IPS DF 6.9 (cell line): Measurements from ENCODE around the gene CPEB3.
"Not testable (repeated sequence)": the region's sequence is repeated elsewhere in the genome, so short reads cannot be mapped to it uniquely, and the experiment has no call there.

Source experiments
- DNase-seq: peaks from one replicate; pipeline ENCODE4 v3.0.0-alpha.2; 2013; ENCODE audit warnings: low read depth, low spot score
- H3K27ac ChIP-seq: one replicate; pipeline ENCODE4 v1.5.1; 2013; ENCODE audit warnings: low read length, control low read depth
- H3K27me3 ChIP-seq: 2 replicates; pipeline ENCODE4 v1.6.1; 2013; ENCODE audit warnings: mild to moderate bottlenecking, low read length; ENCODE audit not compliant: control insufficient read depth, insufficient read depth
- H3K36me3 ChIP-seq: 2 replicates; pipeline ENCODE4 v1.6.1; 2013; ENCODE audit warnings: low read length; ENCODE audit not compliant: control insufficient read depth, insufficient read depth
- H3K4me1 ChIP-seq: 2 replicates; pipeline ENCODE4 v1.6.1; 2013; ENCODE audit warnings: low read length; ENCODE audit not compliant: control insufficient read depth, insufficient read depth
- H3K4me3 ChIP-seq: 2 replicates; pipeline ENCODE4 v1.5.1; 2013; ENCODE audit warnings: mild to moderate bottlenecking, low read length
- H3K9me3 ChIP-seq: 2 replicates; pipeline ENCODE4 v1.6.1; 2013; ENCODE audit warnings: low read length, inconsistent platforms; ENCODE audit not compliant: control insufficient read depth, insufficient read depth
- WGBS: extraction: QIAGEN DNeasy Blood & Tissue Kit; methylation state at CpG from one replicate; pipeline ENCODE4 v1.1.7; 2013; ENCODE audit warnings: mixed read lengths, missing lambda C conversion rate; ENCODE audit not compliant: insufficient read length, insufficient coverage; 5-methylcytosine and 5-hydroxymethylcytosine counted together

CPEB3 gene

GRCh38 chr10:92042541-92042940 lies 248.3 kb downstream of the CPEB3 start:
- WGBS, result no CpG with 5 or more reads among the region's 5 CpGs
- H3K4me3 ChIP-seq, result no peak overlapping the region
- no peak overlapping the region for H3K27ac ChIP-seq
- no peak for DNase-seq
- H3K27me3 ChIP-seq, result no peaks in the 10 kb centered on the region
- no peaks in the 10 kb centered on the region for H3K9me3 ChIP-seq
- H3K4me1 ChIP-seq, result no peaks in the 10 kb centered on the region; the same call in 1 of the 2 replicates
- H3K36me3 ChIP-seq, result no peaks in the 10 kb centered on the region

GRCh38 chr10:92038949-92039348 lies 251.9 kb downstream of the CPEB3 start:
- Histone ChIP-seq H3K27me3 (no peaks in the 10 kb centered on the region), H3K27ac (no peak overlapping the region), H3K36me3 (no peaks in the 10 kb centered on the region), H3K9me3 (no peaks in the 10 kb centered on the region), H3K4me3 (no peak overlapping the region), H3K4me1 (no peaks in the 10 kb centered on the region; the same call in 1 of the 2 replicates)
- no CpG with 5 or more reads among the region's 1 CpG for WGBS
- DNase-seq, result no peak

GRCh38 chr10:92033070-92033469 lies 257.8 kb downstream of the CPEB3 start:
- no CpG with 5 or more reads among the region's 3 CpGs for WGBS

GRCh38 chr10:92031580-92031979 lies 259.3 kb downstream of the CPEB3 start:
- Histone ChIP-seq H3K36me3 (peaks cover 6% of the 10 kb centered on the region; the same call in 1 of the 2 replicates), H3K4me1 (no peaks in the 10 kb centered on the region; the same call in 1 of the 2 replicates), H3K27ac (no peak overlapping the region), H3K27me3 (no peaks in the 10 kb centered on the region), H3K9me3 (no peaks in the 10 kb centered on the region), H3K4me3 (no peak overlapping the region)
- WGBS, result no CpG with 5 or more reads among the region's 3 CpGs
- no peak for DNase-seq

More at GRCh38 chr10:92033070-92033469, 257.8 kb downstream of the CPEB3 start:
- H3K9me3 ChIP-seq, DNase-seq, H3K4me3 ChIP-seq, H3K4me1 ChIP-seq, H3K27me3 ChIP-seq, H3K36me3 ChIP-seq, H3K27ac ChIP-seq: not testable (repeated sequence)

GRCh38 chr10:92027141-92027540 lies 263.7 kb downstream of the CPEB3 start:
- Histone ChIP-seq H3K9me3 (no peaks in the 10 kb centered on the region), H3K4me3 (no peak overlapping the region), H3K36me3 (peaks cover 8% of the 10 kb centered on the region; the same call in 1 of the 2 replicates), H3K27me3 (no peaks in the 10 kb centered on the region), H3K4me1 (no peaks in the 10 kb centered on the region), H3K27ac (no peak overlapping the region)
- no peak for DNase-seq
- WGBS, result no CpG with 5 or more reads among the region's 4 CpGs

- DNase-seq, H3K4me1 ChIP-seq, H3K9me3 ChIP-seq, H3K36me3 ChIP-seq, H3K27ac ChIP-seq, H3K4me3 ChIP-seq, H3K27me3 ChIP-seq: not testable (repeated sequence)
- no CpG with 5 or more reads among the region's 3 CpGs for WGBS
Observed at GRCh38 chr10:92025340-92025739, 265.5 kb downstream of the CPEB3 start.

GRCh38 chr10:92024700-92025099 lies 266.2 kb downstream of the CPEB3 start:
- no peak overlapping the region for H3K4me3 ChIP-seq
- no peak for DNase-seq
- no peak overlapping the region for H3K27ac ChIP-seq
- no peaks in the 10 kb centered on the region for H3K27me3 ChIP-seq
- H3K4me1 ChIP-seq, result no peaks in the 10 kb centered on the region
- WGBS, result no CpG with 5 or more reads among the region's 4 CpGs
- H3K36me3 ChIP-seq, result peaks cover 8% of the 10 kb centered on the region; the same call in 1 of the 2 replicates
- H3K9me3 ChIP-seq, result no peaks in the 10 kb centered on the region

- no peaks in the 10 kb centered on the region for H3K9me3 ChIP-seq
- H3K4me3 ChIP-seq, result no peak overlapping the region
- no peak overlapping the region for H3K27ac ChIP-seq
- H3K4me1 ChIP-seq, result no peaks in the 10 kb centered on the region
- H3K27me3 ChIP-seq, result no peaks in the 10 kb centered on the region
- DNase-seq, result no peak
- no CpG with 5 or more reads among the region's 1 CpG for WGBS
- peaks cover 9% of the 10 kb centered on the region; the same call in 1 of the 2 replicates for H3K36me3 ChIP-seq
Observed at GRCh38 chr10:92014620-92015019, 276.3 kb downstream of the CPEB3 start.

- no peaks in the 10 kb centered on the region for H3K4me1 ChIP-seq
- no peak overlapping the region for H3K27ac ChIP-seq
- 100% methylated on average over 1 of the region's 2 CpGs for WGBS
- DNase-seq, result no peak
- H3K27me3 ChIP-seq, result no peaks in the 10 kb centered on the region
- H3K36me3 ChIP-seq, result peaks cover 7% of the 10 kb centered on the region; the same call in 1 of the 2 replicates
- H3K4me3 ChIP-seq, result no peak overlapping the region
- H3K9me3 ChIP-seq, result no peaks in the 10 kb centered on the region
Observed at GRCh38 chr10:92011560-92012214, 279.2 kb downstream of the CPEB3 start.

GRCh38 chr10:92010047-92010735 lies 280.7 kb downstream of the CPEB3 start:
- H3K4me1 ChIP-seq, result no peaks in the 10 kb centered on the region
- H3K4me3 ChIP-seq, result no peak overlapping the region
- H3K9me3 ChIP-seq, result no peaks in the 10 kb centered on the region
- H3K27me3 ChIP-seq, result no peaks in the 10 kb centered on the region
- DNase-seq, result no peak
- H3K36me3 ChIP-seq, result peaks cover 4% of the 10 kb centered on the region; the same call in 1 of the 2 replicates
- H3K27ac ChIP-seq, result no peak overlapping the region
